ENCODE results near the gene CCT3. TPM values are rescaled to one million over a fixed set of nuclear protein-coding genes. Genes with fewer than 3 reads are reported as not detected.

Gene CCT3
- total RNA-seq, 2 donors from 2014 or later: 102 to 146 TPM

GRCh38 chr1:156376958-156377919 is 39.1 kb upstream of the CCT3 start:
- no peaks in the 10 kb centered on the region for H3K27me3 ChIP-seq
- H3K36me3 ChIP-seq: no peaks in the 10 kb centered on the region
- H3K27ac ChIP-seq: no peak overlapping the region
- no peak for DNase-seq (ENCODE audit: low spot score)
- H3K9me3 ChIP-seq: no peaks in the 10 kb centered on the region
- H3K4me1 ChIP-seq: no peaks in the 10 kb centered on the region
- H3K4me3 ChIP-seq: no peak overlapping the region
- TF ChIP-seq, protein P1, sequence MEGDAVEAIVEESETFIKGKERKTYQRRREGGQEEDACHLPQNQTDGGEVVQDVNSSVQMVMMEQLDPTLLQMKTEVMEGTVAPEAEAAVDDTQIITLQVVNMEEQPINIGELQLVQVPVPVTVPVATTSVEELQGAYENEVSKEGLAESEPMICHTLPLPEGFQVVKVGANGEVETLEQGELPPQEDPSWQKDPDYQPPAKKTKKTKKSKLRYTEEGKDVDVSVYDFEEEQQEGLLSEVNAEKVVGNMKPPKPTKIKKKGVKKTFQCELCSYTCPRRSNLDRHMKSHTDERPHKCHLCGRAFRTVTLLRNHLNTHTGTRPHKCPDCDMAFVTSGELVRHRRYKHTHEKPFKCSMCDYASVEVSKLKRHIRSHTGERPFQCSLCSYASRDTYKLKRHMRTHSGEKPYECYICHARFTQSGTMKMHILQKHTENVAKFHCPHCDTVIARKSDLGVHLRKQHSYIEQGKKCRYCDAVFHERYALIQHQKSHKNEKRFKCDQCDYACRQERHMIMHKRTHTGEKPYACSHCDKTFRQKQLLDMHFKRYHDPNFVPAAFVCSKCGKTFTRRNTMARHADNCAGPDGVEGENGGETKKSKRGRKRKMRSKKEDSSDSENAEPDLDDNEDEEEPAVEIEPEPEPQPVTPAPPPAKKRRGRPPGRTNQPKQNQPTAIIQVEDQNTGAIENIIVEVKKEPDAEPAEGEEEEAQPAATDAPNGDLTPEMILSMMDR (IDR thresholded peaks at IDR 0.05): no peak

- no peak for DNase-seq (ENCODE audit: low spot score)
- Histone ChIP-seq H3K4me3 (no peak overlapping the region), H3K9me3 (no peaks in the 10 kb centered on the region), H3K27me3 (no peaks in the 10 kb centered on the region), H3K36me3 (no peaks in the 10 kb centered on the region), H3K27ac (no peak overlapping the region), H3K4me1 (no peaks in the 10 kb centered on the region)
- TF ChIP-seq, protein P1 (IDR thresholded peaks at IDR 0.05): no peak
Observed at GRCh38 chr1:156376146-156376545, 38.1 kb upstream of the CCT3 start.

DNA sequence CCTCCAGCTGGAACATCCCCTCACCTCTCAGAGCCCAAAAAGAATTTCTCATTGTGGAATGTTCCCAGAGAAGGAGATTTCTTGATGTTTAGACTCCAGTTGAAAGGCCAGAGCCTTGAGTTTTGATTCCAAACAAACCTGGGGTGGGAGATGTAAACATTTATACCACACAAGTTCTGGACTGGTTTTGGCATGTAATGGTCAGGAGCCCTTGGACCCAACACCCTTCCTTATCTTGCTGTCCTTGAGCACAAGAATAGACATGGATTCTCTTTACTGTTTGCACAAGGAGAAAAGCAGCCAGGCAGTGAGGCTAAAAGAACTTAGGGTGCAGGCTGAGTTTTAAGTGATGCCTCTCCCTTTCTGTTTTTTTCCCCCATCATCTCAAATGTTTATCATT is 35.5 kb upstream of the CCT3 start:
- H3K4me1 ChIP-seq: peaks cover 0 to 9% of the 10 kb centered on the region in 2 donors
- DNase-seq (ENCODE audit: low spot score): no peak
- no peaks in the 10 kb centered on the region for H3K9me3 ChIP-seq
- TF ChIP-seq, protein P1 (IDR thresholded peaks at IDR 0.05): no peak
- H3K36me3 ChIP-seq: no peaks in the 10 kb centered on the region
- H3K4me3 ChIP-seq: no peak overlapping the region
- H3K27me3 ChIP-seq: no peaks in the 10 kb centered on the region
- H3K27ac ChIP-seq: no peak overlapping the region

DNA sequence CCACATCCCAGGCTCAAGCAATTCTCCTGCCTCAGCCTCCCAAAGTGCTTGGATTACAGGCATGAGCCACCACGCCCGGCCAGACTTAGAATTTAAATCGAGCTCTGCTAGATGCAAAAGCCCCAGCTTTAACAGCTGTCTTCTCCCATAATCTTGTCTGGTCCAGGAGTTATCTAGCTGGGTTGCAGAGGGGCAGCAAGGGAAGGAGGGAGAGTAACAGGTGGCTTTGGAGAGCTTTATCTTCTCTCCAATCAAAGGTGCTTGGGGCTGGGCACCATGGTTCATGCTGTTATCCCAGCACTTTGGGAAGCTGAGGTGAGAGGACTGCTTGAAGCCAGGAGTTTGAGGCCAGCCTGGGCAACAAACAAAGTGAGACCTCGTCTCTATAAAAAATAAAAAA is 34.8 kb upstream of the CCT3 start:
- no peaks in the 10 kb centered on the region for H3K9me3 ChIP-seq
- TF ChIP-seq, protein P1 (IDR thresholded peaks at IDR 0.05): no peak
- H3K27me3 ChIP-seq: no peaks in the 10 kb centered on the region
- H3K4me1 ChIP-seq: peaks cover 0 to 9% of the 10 kb centered on the region in 2 donors
- H3K36me3 ChIP-seq: no peaks in the 10 kb centered on the region
- no peak for DNase-seq (ENCODE audit: low spot score)
- no peak overlapping the region for H3K27ac ChIP-seq
- H3K4me3 ChIP-seq: no peak overlapping the region

DNA sequence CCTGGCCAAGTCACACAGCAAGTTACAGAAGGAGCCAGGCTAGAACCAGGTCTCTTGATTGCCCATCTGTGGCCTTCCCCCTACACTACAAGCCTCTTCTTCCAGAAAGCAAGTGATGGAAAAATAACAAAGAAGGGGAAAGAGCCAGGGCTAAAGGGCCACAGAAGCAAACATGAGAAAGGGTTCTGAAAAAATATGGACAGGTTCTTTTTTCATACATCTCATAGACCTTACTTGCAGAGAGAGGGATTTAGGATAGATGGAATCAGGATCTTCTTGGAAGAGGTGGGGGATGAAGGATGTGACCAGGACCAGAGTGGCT is 34.1 kb upstream of the CCT3 start:
- peaks cover 0 to 9% of the 10 kb centered on the region in 2 donors for H3K4me1 ChIP-seq
- TF ChIP-seq, protein P1 (IDR thresholded peaks at IDR 0.05): no peak
- H3K4me3 ChIP-seq: no peak overlapping the region
- no peak for DNase-seq (ENCODE audit: low spot score)
- no peaks in the 10 kb centered on the region for H3K27me3 ChIP-seq
- H3K36me3 ChIP-seq: no peaks in the 10 kb centered on the region
- no peaks in the 10 kb centered on the region for H3K9me3 ChIP-seq
- no peak overlapping the region for H3K27ac ChIP-seq
